HUES6 (cell line): Measurements from ENCODE around the gene HSD17B2.

Source experiments
- H3K27ac ChIP-seq: 2 replicates; pipeline ENCODE4 v1.7.0; 2013; ENCODE audit warnings: low read depth, mild to moderate bottlenecking, low read length, inconsistent platforms
- H3K27me3 ChIP-seq: 2 replicates; pipeline ENCODE4 v1.6.1; 2013; ENCODE audit warnings: low read length; ENCODE audit not compliant: control insufficient read depth, insufficient read depth
- H3K36me3 ChIP-seq: 2 replicates; pipeline ENCODE4 v1.6.1; 2013; ENCODE audit warnings: low read length; ENCODE audit not compliant: control insufficient read depth, insufficient read depth
- H3K4me1 ChIP-seq: 2 replicates; pipeline ENCODE4 v1.6.1; 2013; ENCODE audit warnings: low read length; ENCODE audit not compliant: control insufficient read depth, insufficient read depth
- H3K4me3 ChIP-seq: 2 replicates; pipeline ENCODE4 v1.5.1; 2013; ENCODE audit warnings: low read depth, low read length
- H3K9ac ChIP-seq: one replicate; pipeline ENCODE4 v1.6.1; 2013; ENCODE audit warnings: mild to moderate bottlenecking, low read length
- H3K9me3 ChIP-seq: 2 replicates; pipeline ENCODE4 v1.6.1; 2013; ENCODE audit warnings: low read depth, low read length; ENCODE audit not compliant: control insufficient read depth, insufficient read depth

HSD17B2 gene

DNA sequence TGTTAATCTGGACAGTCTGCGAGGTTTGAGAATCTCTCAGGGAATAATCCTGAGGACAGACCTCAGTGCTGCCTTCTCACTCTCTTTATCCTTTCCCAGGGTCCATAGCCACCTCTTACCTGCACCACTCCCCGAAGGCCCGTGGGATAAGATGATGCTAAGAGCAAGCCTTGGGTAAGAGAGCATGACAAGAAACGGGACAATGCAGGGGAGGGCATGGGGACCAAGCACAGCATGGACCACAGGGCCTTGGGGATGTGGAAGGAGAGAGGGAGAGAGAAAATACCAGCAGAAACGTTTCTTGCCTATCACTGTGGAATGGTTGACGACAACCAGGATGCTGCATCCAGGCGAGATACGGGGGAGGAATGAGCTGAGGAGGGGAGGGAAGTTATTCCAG lies 15.5 kb upstream of the HSD17B2 start:
- Histone ChIP-seq H3K4me1 (no peaks in the 10 kb centered on the region), H3K9me3 (peaks cover 6% of the 10 kb centered on the region; the same call in 1 of the 2 replicates), H3K9ac (no peak overlapping the region), H3K27me3 (no peaks in the 10 kb centered on the region), H3K4me3 (no peak overlapping the region), H3K36me3 (no peaks in the 10 kb centered on the region), H3K27ac (no peak overlapping the region)

DNA sequence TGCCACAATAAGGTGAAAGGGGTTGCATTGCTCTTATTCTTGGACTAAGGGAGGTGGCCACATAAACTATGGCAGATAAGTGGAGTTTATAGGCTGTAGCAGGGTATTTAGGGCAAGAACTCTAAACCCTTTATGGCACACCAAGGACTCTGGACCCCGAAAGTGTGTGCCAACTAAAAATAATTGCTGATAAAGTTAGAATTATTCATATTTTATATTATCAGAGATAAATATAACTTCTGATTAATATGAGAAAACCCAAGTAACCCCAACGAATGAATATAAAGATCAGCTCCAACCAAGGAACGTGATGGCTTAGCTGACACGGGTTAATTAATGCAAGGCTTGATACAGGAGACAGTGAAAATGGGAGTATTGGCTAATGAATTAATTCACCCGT lies 15.0 kb upstream of the HSD17B2 start:
- Histone ChIP-seq H3K27me3 (no peaks in the 10 kb centered on the region), H3K27ac (no peak overlapping the region), H3K4me1 (no peaks in the 10 kb centered on the region), H3K9ac (no peak overlapping the region), H3K36me3 (no peaks in the 10 kb centered on the region), H3K4me3 (no peak overlapping the region), H3K9me3 (peaks cover 5% of the 10 kb centered on the region; the same call in 1 of the 2 replicates)

DNA sequence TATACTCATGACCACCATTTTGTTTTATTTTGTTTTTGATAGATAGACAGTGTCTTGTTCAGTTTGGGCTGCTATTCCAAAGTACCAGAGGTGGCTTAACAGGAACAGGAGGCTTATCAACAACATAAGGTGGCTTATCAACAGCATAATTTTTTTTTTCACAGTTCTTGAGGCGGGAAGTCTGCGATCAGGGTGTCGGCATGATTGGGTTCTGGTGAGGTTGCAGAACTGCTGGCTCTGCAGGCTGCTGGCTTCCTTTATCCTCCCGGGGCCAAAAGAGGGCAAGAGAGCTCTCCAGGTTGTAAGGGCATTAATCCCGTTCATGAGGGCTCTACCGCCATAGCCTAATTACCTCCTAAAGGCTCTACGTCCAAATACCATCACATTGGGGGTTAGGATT lies 11.8 kb upstream of the HSD17B2 start:
- H3K9ac ChIP-seq = no peak overlapping the region
- no peak overlapping the region for H3K27ac ChIP-seq
- H3K27me3 ChIP-seq = 0 out of 2 replicates have a peak, but pooled peaks cover 4% of the 10 kb centered on the region
- H3K9me3 ChIP-seq = no peaks in the 10 kb centered on the region
- no peaks in the 10 kb centered on the region for H3K36me3 ChIP-seq
- no peaks in the 10 kb centered on the region for H3K4me1 ChIP-seq
- H3K4me3 ChIP-seq = no peak overlapping the region

DNA sequence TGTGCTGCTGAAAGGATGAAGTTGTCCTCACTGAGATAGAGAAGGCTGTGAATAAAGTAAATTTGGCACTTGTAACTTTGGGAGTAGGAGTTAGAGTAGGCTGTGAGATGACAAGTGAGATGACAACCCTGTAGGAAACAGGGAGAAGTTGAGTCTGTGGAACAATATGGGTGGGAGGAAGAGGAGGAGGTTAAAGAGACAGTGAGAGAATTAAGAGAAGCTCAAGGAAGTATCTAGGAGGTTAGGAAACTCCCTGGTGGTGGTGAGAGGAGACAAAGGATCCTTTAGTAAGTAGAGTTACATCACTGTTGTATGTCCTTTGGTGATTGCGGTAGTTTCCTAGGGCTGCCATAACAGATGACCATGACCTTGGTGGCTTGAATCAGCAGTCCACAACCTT lies 10.7 kb upstream of the HSD17B2 start:
- no peak overlapping the region for H3K9ac ChIP-seq
- H3K27ac ChIP-seq = no peak overlapping the region
- no peaks in the 10 kb centered on the region for H3K4me1 ChIP-seq
- no peak overlapping the region for H3K4me3 ChIP-seq
- 0 out of 2 replicates have a peak, but pooled peaks cover 4% of the 10 kb centered on the region for H3K27me3 ChIP-seq
- H3K9me3 ChIP-seq = no peaks in the 10 kb centered on the region
- no peaks in the 10 kb centered on the region for H3K36me3 ChIP-seq

DNA sequence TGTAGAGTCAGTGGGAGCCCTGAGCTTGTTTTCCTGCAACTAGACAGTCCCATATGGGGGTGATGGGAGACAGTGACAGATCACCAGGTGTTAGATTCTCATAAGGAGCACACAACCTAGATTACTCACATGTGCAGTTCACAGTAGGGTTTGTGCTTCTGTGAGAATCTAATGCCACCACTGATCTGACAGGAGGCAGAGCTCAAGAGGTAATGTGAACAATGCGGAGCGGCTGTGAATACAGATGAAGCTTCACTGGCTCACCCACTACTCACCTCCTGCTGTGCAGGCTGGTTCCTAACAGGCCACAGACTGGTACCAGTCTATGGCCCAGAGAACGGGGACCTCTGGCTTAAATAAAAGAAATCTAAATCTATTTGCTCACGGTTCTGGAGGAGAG lies 10.2 kb upstream of the HSD17B2 start:
- no peaks in the 10 kb centered on the region for H3K4me1 ChIP-seq
- H3K27me3 ChIP-seq = 0 out of 2 replicates have a peak, but pooled peaks cover 4% of the 10 kb centered on the region
- no peaks in the 10 kb centered on the region for H3K36me3 ChIP-seq
- no peak overlapping the region for H3K9ac ChIP-seq
- H3K9me3 ChIP-seq = no peaks in the 10 kb centered on the region
- no peak overlapping the region for H3K27ac ChIP-seq
- no peak overlapping the region for H3K4me3 ChIP-seq

DNA sequence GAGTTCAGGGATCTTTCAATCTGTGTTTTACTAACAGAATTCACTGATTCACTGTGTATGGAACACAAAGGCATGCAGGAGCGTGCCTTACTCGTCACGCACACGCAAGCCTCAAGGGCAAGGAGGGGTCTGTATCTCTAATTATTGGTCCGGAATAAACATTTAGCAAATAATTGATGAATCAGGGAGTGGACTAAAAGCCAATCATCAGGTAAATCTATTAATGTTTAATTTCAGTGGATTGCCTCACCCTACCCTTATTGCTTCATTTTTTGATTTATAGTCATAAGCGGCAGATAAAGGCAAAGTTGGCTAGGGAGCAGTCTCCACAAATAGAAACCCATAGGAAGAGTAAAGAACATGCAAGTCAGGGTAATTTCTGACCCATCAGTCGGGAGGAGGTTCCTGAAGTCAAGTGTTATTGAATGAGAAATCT lies 7.4 kb upstream of the HSD17B2 start:
- Histone ChIP-seq H3K4me1 (no peaks in the 10 kb centered on the region), H3K9me3 (no peaks in the 10 kb centered on the region)

DNA sequence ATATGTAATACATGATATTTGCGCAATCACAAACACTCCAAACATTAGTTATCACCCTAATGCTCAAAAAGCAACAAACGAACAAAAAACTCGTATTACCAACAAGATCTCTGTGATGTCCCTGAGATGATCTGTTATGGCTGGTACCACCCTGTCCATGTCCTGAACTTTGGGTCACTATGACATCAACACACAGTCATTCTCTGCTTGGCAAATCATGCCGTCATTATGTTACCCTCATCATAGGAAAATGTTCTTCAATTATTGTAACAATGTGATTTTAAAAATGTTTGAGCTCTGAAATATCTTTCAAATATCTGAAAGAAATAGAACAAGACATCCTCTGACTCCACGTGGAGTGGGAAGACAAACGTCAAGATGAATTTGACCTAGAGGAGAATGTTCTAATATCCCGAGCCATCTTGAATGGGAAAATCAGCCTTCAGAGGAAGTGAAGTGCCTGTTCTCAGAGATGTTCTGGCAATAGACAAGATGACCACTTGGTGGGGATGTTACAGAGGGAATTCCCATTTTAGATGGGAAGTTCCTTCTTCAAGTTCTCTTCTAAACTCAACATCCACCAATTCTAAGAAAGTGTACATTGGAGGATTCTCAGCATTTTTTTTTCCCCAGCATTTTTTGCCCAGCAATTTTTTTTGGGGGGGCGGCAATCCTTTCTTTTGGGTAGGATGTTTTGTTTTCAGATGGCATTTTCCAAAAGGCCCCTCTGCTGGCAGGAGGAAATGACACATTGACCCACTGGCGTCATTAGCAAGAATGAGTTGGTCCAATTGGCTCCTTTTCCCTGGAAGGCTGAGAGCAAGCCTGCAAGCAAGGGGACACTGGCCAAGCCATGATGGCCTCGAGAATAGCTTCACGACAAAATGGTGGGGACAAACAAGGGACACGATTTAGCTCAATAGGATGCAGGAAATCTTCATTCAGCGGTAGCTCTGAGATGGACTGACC lies 3.7 kb upstream of the HSD17B2 start:
- no peak overlapping the region for H3K4me3 ChIP-seq
- H3K27ac ChIP-seq = no peak overlapping the region
- H3K4me1 ChIP-seq = no peaks in the 10 kb centered on the region
- H3K9ac ChIP-seq = no peak overlapping the region
- no peaks in the 10 kb centered on the region for H3K36me3 ChIP-seq
- no peaks in the 10 kb centered on the region for H3K9me3 ChIP-seq
- 0 out of 2 replicates have a peak, but pooled peaks cover 4% of the 10 kb centered on the region for H3K27me3 ChIP-seq

More for the DNA sequence above, 7.4 kb upstream of the HSD17B2 start:
- 0 out of 2 replicates have a peak, but pooled peaks cover 4% of the 10 kb centered on the region for H3K27me3 ChIP-seq
- no peak overlapping the region for H3K4me3 ChIP-seq
- no peak overlapping the region for H3K9ac ChIP-seq
- H3K27ac ChIP-seq = no peak overlapping the region
- H3K36me3 ChIP-seq = no peaks in the 10 kb centered on the region

DNA sequence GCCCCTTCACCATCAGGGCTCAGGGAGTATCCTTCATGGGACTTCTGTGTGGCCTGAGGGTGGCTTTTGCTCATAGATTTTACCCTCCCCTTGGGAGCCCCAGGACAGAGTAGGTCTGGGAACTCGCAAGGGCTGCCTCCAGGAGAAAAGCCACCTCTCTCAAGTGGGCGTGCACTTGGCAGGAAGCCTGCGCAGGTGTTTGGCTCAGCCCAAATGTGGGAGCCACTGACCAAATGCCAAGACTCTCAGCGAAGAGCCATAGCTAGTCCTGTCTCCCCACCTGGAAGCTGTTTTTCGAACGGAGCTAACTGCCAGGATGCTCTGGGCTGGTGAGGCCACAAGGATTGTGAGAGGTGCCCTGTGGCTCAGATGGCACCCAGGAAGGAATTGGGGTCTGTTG lies 2.0 kb upstream of the HSD17B2 start:
- no peaks in the 10 kb centered on the region for H3K9me3 ChIP-seq
- no peak overlapping the region for H3K27ac ChIP-seq
- no peaks in the 10 kb centered on the region for H3K27me3 ChIP-seq
- no peak overlapping the region for H3K9ac ChIP-seq
- H3K4me1 ChIP-seq = no peaks in the 10 kb centered on the region
- no peaks in the 10 kb centered on the region for H3K36me3 ChIP-seq
- H3K4me3 ChIP-seq = no peak overlapping the region

DNA sequence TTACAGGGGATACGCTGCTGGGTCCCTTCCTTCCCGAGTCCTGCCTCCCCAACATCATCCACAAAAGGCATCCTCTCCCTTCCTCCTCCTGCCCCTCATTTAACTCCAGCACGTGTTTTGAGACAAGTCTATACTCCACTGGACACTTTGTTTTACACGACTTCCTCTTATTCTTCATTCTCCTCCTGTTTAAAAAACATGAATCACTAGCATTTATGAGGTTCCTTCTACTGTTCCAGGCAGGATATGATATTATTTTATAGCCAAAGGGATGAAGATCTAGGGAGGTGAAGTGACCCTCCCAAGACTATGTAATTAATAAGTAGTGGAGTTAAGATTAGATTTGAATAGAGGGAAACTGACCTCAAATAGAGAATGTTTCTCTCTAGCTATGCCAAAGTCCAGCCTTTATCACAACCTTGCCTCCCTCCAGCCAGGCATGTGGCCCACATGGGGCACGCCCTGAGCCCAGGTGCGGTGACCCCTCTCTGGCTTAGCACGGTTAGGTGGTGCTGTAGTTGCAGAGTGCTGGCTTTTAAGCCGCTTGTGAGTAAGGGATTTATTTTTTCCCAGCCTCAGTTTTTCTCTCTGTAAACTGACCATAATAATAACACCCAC lies 1.3 kb upstream of the HSD17B2 start:
- no peak overlapping the region for H3K4me3 ChIP-seq
- H3K27me3 ChIP-seq = no peaks in the 10 kb centered on the region
- no peaks in the 10 kb centered on the region for H3K4me1 ChIP-seq
- H3K9me3 ChIP-seq = no peaks in the 10 kb centered on the region
- no peak overlapping the region for H3K27ac ChIP-seq
- no peak overlapping the region for H3K9ac ChIP-seq
- no peaks in the 10 kb centered on the region for H3K36me3 ChIP-seq

DNA sequence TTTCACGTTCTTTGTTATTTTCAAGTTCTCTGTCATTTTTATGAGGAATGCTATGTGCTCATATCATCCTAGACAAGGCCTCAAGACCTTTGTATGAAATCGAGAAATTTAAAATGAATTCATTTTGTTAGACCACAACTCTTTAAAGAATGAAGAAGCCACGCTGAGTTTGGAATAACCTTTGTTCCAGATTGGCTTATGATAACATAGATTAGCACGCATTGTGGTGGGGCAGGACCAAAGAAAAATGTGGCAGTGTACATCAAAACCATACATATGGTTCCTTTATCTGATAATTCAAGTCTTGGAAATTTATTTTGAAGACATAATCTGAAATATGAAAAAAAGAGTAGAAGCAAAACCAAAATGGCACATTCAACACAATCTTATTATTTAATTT lies 2.2 kb downstream of the HSD17B2 start:
- Histone ChIP-seq H3K9ac (no peak overlapping the region), H3K27ac (no peak overlapping the region), H3K27me3 (no peaks in the 10 kb centered on the region), H3K9me3 (no peaks in the 10 kb centered on the region), H3K4me3 (no peak overlapping the region), H3K36me3 (no peaks in the 10 kb centered on the region), H3K4me1 (peaks cover 6% of the 10 kb centered on the region)

DNA sequence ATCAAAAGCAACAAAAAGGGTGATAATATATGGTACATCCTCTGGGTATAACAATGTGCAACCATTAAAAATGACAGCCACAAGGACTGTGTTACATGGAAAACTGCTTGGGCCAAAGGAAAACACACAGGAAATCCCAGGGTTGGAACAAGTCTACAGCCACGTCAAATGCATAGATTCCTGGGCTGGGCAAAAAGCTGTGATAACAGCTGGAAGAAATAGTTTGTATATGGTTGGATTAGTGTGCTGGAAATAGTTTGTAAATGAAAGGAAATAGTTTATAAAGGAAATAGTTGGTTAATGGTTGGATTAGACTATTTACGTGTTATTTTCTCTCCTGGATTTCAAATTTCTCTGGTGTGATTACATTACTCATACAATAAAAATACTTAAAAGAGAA lies 2.6 kb downstream of the HSD17B2 start:
- Histone ChIP-seq H3K36me3 (no peaks in the 10 kb centered on the region), H3K27me3 (no peaks in the 10 kb centered on the region), H3K4me1 (peaks cover 6% of the 10 kb centered on the region), H3K9me3 (no peaks in the 10 kb centered on the region), H3K4me3 (no peak overlapping the region), H3K27ac (no peak overlapping the region), H3K9ac (no peak overlapping the region)
